HL-60 (cell line): ENCODE measurements around the gene ULK1.

Source experiments
- CTCF ChIP-seq: IDR thresholded peaks from one replicate; pipeline ENCODE4 v1.5.1; 2011; ENCODE audit warnings: low read length, control low read depth, inconsistent platforms; ENCODE audit not compliant: insufficient read depth
- REST ChIP-seq: IDR thresholded peaks from 2 replicates; pipeline ENCODE4 v1.6.1; 2012; ENCODE audit warnings: low read depth; ENCODE audit not compliant: insufficient replicate concordance

GRCh38 chr12:131855521-131856142 is 38.8 kb upstream of the ULK1 start:
- no peak for TF ChIP-seq CTCF
- TF ChIP-seq REST, result no peak
